IPS-20b (cell line): ENCODE results near the gene NLGN4X.

Experiments
- H3K27ac ChIP-seq: one replicate; pipeline ENCODE4 v1.5.1; 2013; ENCODE audit warnings: low read length
- H3K27me3 ChIP-seq: 2 replicates; pipeline ENCODE4 v1.6.1; 2013; ENCODE audit warnings: mild to moderate bottlenecking, low read length, inconsistent platforms; ENCODE audit not compliant: insufficient read depth
- H3K36me3 ChIP-seq: 2 replicates; pipeline ENCODE4 v1.6.1; 2013; ENCODE audit warnings: low read depth, mild to moderate bottlenecking, inconsistent platforms, low read length, moderate library complexity; ENCODE audit not compliant: insufficient read depth
- H3K4me1 ChIP-seq: 2 replicates; pipeline ENCODE4 v1.6.1; 2013; ENCODE audit warnings: mild to moderate bottlenecking, control low read depth, inconsistent platforms, low read length, moderate library complexity; ENCODE audit not compliant: insufficient read depth
- H3K4me3 ChIP-seq: 2 replicates; pipeline ENCODE4 v1.5.1; 2013; ENCODE audit warnings: mild to moderate bottlenecking, low read length, inconsistent platforms
- H3K9ac ChIP-seq: 2 replicates; pipeline ENCODE4 v1.6.1; 2013; ENCODE audit warnings: low read depth, mild to moderate bottlenecking, inconsistent platforms, low read length, moderate library complexity
- H3K9me3 ChIP-seq: 2 replicates; pipeline ENCODE4 v1.6.1; 2013; ENCODE audit warnings: mild to moderate bottlenecking, low read depth, low read length, inconsistent platforms; ENCODE audit not compliant: insufficient read depth

The NLGN4X gene

DNA sequence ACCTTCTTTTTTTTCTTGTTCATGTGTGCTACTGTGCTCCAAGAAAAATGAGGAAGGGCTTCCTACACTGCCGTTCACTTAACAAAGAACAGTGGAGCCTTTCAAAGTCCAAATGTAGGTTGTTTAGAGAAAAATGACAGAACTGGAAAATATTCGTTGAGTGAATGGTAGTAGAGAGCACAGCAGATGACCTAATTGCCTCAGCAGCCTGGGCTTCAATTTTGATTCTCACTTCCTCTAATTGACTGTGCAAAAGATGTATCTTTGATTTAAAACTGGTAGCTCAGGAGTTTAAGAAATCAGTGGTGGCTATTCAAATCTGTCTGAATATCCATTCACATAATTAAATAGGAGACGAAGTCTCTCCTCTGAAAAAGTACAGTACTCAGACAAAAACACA lies 5.2 kb downstream of the NLGN4X start:
- peak overlapping the region; percentile 59; the same call in 1 of the 2 replicates for H3K4me3 ChIP-seq
- H3K4me1 ChIP-seq: peaks cover 18% of the 10 kb centered on the region; the same call in 1 of the 2 replicates
- no peak overlapping the region for H3K27ac ChIP-seq
- H3K36me3 ChIP-seq: no peaks in the 10 kb centered on the region
- no peaks in the 10 kb centered on the region for H3K27me3 ChIP-seq
- H3K9ac ChIP-seq: no peak overlapping the region; the same call in 1 of the 2 replicates
- no peaks in the 10 kb centered on the region for H3K9me3 ChIP-seq

DNA sequence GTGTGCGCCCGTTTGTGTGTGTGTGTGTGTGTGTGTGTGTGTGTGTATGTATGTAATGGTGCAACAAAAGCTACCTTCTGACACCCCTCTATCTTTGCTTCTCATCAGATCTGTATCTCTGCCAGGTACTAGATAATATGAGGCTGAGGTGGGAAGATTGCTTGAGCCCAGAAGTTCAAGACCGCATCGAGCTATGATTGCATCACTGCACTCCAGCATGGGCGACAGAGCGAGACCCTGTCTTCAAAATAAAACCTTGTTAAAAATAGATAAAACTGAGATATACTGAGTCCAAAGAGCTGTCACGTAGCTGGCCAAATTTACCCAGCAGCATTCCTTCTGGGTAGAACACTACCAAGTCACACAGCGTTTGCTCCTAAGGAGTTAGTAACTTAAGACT lies 18.4 kb downstream of the NLGN4X start:
- Histone ChIP-seq H3K36me3 (peaks cover 15% of the 10 kb centered on the region), H3K27ac (no peak overlapping the region), H3K4me1 (peaks cover 11% of the 10 kb centered on the region; the same call in 1 of the 2 replicates), H3K4me3 (no peak overlapping the region), H3K27me3 (no peaks in the 10 kb centered on the region), H3K9me3 (no peaks in the 10 kb centered on the region), H3K9ac (no peak overlapping the region)

DNA sequence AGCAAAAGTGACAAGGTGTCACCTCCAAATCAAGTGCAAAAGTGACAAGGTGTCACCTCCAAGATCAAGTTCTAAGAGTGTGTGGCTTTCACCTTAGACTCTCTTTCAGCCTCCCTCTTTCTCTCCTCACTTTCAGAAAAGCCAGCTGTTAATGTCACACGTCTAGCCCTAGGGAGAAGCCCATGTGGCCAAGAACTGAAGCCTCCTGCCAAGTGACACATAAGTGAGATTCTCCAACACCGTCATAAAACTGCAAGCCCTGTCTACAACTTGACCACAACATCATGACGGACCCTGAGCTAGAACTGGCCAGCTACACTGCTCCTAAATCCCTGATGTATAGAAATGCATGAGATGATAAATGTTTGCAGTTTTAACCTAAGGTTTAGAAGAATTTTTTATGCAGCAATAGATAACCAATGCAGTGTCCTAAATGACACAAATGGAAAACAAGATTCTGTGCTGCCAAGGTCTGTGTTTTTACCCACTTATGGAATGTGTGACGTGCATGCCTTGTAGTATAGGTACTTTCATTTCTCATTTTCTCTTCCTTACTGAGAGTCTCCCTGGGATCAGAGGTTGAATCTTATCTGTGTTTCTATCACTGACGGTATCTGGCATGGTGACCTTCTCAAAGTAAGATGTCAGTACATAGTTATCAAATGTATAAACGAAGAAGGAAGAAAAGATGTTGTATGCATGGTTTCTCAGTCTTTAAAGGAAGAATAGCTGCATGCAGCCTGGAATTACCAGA lies 25.0 kb downstream of the NLGN4X start:
- no peak overlapping the region for H3K9ac ChIP-seq
- H3K27me3 ChIP-seq: no peaks in the 10 kb centered on the region
- H3K9me3 ChIP-seq: no peaks in the 10 kb centered on the region
- peaks cover 13% of the 10 kb centered on the region for H3K4me1 ChIP-seq
- H3K36me3 ChIP-seq: peaks cover 15% of the 10 kb centered on the region
- H3K4me3 ChIP-seq: no peak overlapping the region
- H3K27ac ChIP-seq: no peak overlapping the region

DNA sequence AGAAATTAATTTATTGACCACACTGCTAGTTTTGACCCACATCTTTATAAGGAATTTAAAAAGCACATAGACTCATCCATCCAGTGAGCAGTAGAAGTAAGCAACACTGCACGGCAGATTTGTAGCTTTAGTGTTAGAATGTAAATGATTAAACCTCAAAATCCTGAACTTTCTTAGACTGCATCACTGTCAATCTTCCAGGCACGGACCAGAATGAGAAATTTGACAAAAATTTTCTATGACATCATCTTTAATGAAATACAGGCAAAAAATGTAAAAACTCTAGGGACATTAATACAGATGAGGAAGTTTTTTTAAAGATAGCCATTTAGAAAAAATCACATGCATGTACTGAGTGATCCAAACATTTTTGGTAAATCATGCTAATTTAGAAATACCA lies 29.2 kb downstream of the NLGN4X start:
- H3K27me3 ChIP-seq: no peaks in the 10 kb centered on the region
- H3K36me3 ChIP-seq: no peaks in the 10 kb centered on the region
- no peak overlapping the region for H3K4me3 ChIP-seq
- no peak overlapping the region for H3K9ac ChIP-seq
- no peak overlapping the region for H3K27ac ChIP-seq
- peaks cover 13% of the 10 kb centered on the region for H3K4me1 ChIP-seq
- H3K9me3 ChIP-seq: no peaks in the 10 kb centered on the region

DNA sequence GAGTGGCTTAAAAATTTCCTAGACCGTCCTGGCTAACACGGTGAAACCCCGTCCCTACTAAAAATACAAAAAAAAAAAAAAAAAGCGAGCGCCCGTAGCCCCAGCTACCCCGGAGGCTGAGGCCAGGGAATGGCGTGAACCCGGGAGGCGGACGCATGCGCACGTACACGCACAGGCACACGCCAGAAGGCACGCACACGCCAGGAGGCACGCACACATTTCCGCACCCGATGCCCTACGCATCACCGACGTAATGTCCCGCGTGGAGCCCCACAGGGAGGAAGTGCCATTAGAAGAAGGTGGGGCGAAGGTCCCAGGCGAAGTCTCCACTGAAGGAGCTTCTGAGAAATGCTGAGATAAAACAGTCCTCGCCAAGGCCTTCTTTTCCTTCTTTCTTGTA lies 41.4 kb downstream of the NLGN4X start:
- Histone ChIP-seq H3K36me3 (peaks cover 12% of the 10 kb centered on the region; the same call in 1 of the 2 replicates), H3K9ac (no peak overlapping the region), H3K4me1 (no peaks in the 10 kb centered on the region; the same call in 1 of the 2 replicates), H3K27me3 (no peaks in the 10 kb centered on the region), H3K27ac (no peak overlapping the region), H3K4me3 (no peak overlapping the region), H3K9me3 (no peaks in the 10 kb centered on the region)

DNA sequence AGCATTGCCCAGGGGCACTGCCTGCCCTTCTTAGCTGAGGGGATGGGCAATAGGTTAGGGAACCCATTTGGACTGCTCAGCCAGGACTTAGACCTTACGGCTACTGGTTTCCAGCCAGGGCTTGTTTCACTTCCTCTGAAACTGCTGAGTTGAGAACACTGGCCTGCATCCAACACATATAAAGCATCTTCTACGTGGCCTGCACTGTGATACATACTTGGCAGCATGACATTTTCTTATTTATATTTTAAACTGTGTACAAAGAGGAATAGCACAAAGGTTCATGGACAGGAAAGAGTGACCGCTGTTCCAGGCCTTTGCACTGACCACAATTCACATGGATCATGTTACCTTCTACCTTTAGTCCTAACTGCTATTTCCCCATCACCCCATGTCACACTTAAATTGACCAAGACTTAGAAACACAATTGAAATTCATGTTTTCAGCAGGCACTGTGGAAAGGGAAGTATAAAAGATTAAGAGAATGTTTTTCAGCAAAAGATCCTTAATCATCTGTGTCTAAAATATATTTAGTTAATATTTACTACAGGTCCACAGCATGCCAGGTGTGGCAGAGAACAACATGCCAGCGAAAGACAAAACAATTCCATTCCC lies 43.7 kb downstream of the NLGN4X start:
- Histone ChIP-seq H3K9ac (no peak overlapping the region), H3K4me1 (no peaks in the 10 kb centered on the region; the same call in 1 of the 2 replicates), H3K4me3 (no peak overlapping the region), H3K36me3 (peaks cover 12% of the 10 kb centered on the region; the same call in 1 of the 2 replicates), H3K27me3 (no peaks in the 10 kb centered on the region), H3K27ac (no peak overlapping the region), H3K9me3 (no peaks in the 10 kb centered on the region)

DNA sequence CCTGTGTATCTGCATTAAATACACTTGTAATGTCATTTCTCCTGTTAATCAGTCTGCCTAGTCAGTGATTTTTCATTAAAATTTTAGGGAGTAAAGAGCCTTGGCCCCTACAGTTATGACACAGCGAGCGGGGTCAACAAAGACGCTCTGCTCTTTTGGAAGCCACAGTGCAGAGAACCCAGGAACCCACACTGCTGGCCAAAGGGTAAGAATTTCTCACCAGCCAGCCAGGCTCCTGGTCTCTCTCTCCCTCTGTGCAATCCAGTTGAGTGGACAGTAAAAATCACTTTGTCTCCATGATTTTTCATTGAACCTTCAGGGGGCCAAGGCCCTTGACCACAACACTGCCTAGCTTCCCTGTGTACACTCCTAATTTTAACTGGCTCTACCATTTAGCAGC lies 52.8 kb downstream of the NLGN4X start:
- Histone ChIP-seq H3K4me1 (no peaks in the 10 kb centered on the region), H3K27ac (no peak overlapping the region), H3K27me3 (no peaks in the 10 kb centered on the region), H3K9me3 (no peaks in the 10 kb centered on the region), H3K4me3 (no peak overlapping the region), H3K36me3 (peaks cover 4% of the 10 kb centered on the region; the same call in 1 of the 2 replicates), H3K9ac (no peak overlapping the region)

DNA sequence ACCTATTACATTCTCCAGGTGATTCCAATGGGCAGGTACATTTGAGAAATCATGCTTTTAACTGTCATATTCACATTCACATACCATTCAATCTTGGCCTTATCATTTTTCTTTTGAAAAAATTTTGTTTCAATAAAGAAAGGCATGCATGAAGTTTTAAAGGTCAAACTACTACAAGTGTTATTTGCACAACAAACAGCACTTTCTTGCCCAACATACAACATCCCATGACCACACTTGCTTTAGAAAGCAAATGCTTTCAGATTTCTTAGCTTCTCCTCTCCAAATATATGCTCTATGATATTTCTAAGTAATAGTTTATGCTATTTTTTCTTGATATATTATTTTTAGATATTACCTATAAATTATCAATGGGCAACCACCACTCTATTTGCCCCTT lies 58.2 kb downstream of the NLGN4X start:
- H3K27me3 ChIP-seq: no peaks in the 10 kb centered on the region
- H3K4me3 ChIP-seq: no peak overlapping the region
- no peaks in the 10 kb centered on the region for H3K36me3 ChIP-seq
- H3K27ac ChIP-seq: no peak overlapping the region
- no peaks in the 10 kb centered on the region; the same call in 1 of the 2 replicates for H3K4me1 ChIP-seq
- no peaks in the 10 kb centered on the region for H3K9me3 ChIP-seq
- H3K9ac ChIP-seq: no peak overlapping the region

DNA sequence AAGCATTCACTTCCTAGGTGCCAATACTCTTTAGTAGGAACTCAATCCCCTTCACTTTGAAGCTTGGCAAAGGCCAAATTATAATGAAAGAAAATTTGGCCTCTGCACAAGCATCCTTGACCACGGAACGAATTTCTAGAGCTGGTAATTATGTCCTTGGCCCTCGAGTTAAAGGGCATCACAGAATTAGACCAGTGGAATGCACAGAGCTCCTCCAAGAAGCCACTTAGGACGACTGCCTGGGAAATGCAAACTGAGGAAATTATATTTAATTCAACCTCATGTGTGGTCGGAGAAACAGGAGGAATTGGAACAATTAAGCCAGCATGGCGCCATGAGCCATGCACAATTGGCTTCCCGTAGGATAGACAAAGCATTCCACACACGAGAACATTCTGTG lies 59.3 kb downstream of the NLGN4X start:
- Histone ChIP-seq H3K4me3 (no peak overlapping the region), H3K36me3 (no peaks in the 10 kb centered on the region), H3K27me3 (no peaks in the 10 kb centered on the region), H3K27ac (no peak overlapping the region), H3K4me1 (no peaks in the 10 kb centered on the region; the same call in 1 of the 2 replicates), H3K9me3 (no peaks in the 10 kb centered on the region), H3K9ac (no peak overlapping the region)

DNA sequence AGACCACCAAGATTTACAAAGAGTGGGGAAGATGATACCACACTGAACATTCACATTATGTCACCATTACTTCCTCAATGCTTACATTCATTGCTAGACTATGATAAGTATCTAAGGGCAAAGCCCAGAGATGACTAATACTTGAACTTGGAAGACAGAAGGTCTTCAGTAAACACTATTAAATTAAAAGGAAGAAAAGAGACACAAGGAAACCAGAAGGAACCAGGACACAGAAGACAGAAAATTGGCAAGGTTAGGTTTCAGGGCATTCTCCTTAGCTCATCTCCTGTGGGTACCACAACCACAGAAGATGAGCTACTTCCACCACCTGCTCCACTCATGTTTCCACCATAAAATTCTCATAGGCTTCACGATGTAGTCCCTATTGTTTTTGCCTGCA lies 64.9 kb downstream of the NLGN4X start:
- H3K27ac ChIP-seq: no peak overlapping the region
- H3K36me3 ChIP-seq: no peaks in the 10 kb centered on the region
- no peaks in the 10 kb centered on the region for H3K9me3 ChIP-seq
- H3K27me3 ChIP-seq: no peaks in the 10 kb centered on the region
- no peak overlapping the region for H3K4me3 ChIP-seq
- no peaks in the 10 kb centered on the region; the same call in 1 of the 2 replicates for H3K4me1 ChIP-seq
- no peak overlapping the region for H3K9ac ChIP-seq

DNA sequence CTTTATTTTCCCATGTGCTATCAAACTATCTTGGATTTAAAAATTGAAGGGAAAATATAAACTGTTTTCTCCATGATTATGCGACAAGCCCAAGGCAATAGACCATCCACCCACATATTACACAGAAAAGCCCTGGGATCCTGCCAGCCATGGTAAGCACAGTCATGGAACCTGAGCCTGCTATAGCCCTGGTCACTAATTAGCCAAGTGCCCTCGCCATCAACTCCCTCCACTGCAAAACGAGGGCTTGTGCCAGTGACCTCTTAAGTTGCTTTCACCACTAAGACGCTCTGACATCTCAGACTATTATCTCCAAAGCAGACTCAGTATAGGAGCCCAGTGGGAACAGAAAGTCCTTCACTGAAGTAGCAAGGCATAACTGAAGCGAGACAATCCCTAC lies 69.2 kb downstream of the NLGN4X start:
- H3K4me1 ChIP-seq: no peaks in the 10 kb centered on the region
- no peak overlapping the region for H3K4me3 ChIP-seq
- H3K27ac ChIP-seq: no peak overlapping the region
- no peaks in the 10 kb centered on the region for H3K27me3 ChIP-seq
- H3K9ac ChIP-seq: no peak overlapping the region
- H3K36me3 ChIP-seq: no peaks in the 10 kb centered on the region
- H3K9me3 ChIP-seq: no peaks in the 10 kb centered on the region

DNA sequence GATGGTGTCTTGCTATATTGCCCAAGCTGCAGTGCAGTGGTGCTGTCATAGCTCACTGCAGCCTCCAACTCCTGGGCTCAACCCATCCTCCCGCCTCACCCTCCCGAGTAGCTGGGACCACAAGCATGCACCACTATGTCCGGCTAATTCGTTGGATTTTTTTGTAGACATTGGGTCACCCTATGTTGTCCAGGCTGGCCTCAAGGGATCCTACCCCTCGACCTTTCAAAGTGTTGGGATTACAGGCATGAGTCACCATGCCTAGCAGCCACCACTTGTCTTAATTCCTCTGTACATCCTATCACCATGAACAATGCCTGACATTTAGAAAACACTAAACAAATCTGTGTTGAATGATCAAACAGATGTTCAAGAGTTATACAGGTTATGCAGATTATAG lies 76.7 kb downstream of the NLGN4X start:
- H3K4me3 ChIP-seq: no peak overlapping the region
- peaks cover 25% of the 10 kb centered on the region; the same call in 1 of the 2 replicates for H3K36me3 ChIP-seq
- no peaks in the 10 kb centered on the region for H3K9me3 ChIP-seq
- H3K27me3 ChIP-seq: no peaks in the 10 kb centered on the region
- H3K4me1 ChIP-seq: no peaks in the 10 kb centered on the region
- H3K27ac ChIP-seq: no peak overlapping the region
- H3K9ac ChIP-seq: no peak overlapping the region
